ENCODE measurements around the gene WWOX.

Gene WWOX

GRCh38 chr16:78659668-78660217 is 560.3 kb downstream of the WWOX start:
- DNase-seq (ENCODE audit: low read depth): no peak

GRCh38 chr16:78660795-78661194 is 561.3 kb downstream of the WWOX start:
- no peak for DNase-seq (ENCODE audit: low read depth)

- DNase-seq (ENCODE audit: low read depth): no peak
Observed at GRCh38 chr16:78663690-78664089, 564.2 kb downstream of the WWOX start.

GRCh38 chr16:78664811-78665772 is 565.6 kb downstream of the WWOX start:
- DNase-seq (ENCODE audit: low read depth): no peak

GRCh38 chr16:78666318-78666717 is 566.9 kb downstream of the WWOX start:
- DNase-seq (ENCODE audit: low read depth): no peak

GRCh38 chr16:78667675-78668074 is 568.2 kb downstream of the WWOX start:
- no peak for DNase-seq (ENCODE audit: low read depth)

GRCh38 chr16:78668393-78668792 is 568.9 kb downstream of the WWOX start:
- no peak for DNase-seq (ENCODE audit: low read depth)

GRCh38 chr16:78669994-78670393 is 570.5 kb downstream of the WWOX start:
- no peak for DNase-seq (ENCODE audit: low read depth)

- no peak for DNase-seq (ENCODE audit: low read depth)
Observed at GRCh38 chr16:78672779-78673556, 573.5 kb downstream of the WWOX start.

GRCh38 chr16:78673884-78674283 is 574.4 kb downstream of the WWOX start:
- DNase-seq (ENCODE audit: low read depth): no peak

GRCh38 chr16:78675312-78675711 is 575.9 kb downstream of the WWOX start:
- no peak for DNase-seq (ENCODE audit: low read depth)

- DNase-seq (ENCODE audit: low read depth): no peak
Observed at GRCh38 chr16:78675951-78676792, 576.7 kb downstream of the WWOX start.

- DNase-seq (ENCODE audit: low read depth): no peak
Observed at GRCh38 chr16:78677181-78677731, 577.8 kb downstream of the WWOX start.

- no peak for DNase-seq (ENCODE audit: low read depth)
Observed at GRCh38 chr16:78679546-78679945, 580.1 kb downstream of the WWOX start.

GRCh38 chr16:78681743-78682142 is 582.3 kb downstream of the WWOX start:
- DNase-seq (ENCODE audit: low read depth): no peak

GRCh38 chr16:78684030-78684611 is 584.7 kb downstream of the WWOX start:
- no peak for DNase-seq (ENCODE audit: low read depth)

- DNase-seq (ENCODE audit: low read depth): no peak
Observed at GRCh38 chr16:78684655-78685375, 585.4 kb downstream of the WWOX start.

- no peak for DNase-seq (ENCODE audit: low read depth)
Observed at GRCh38 chr16:78686601-78687000, 587.1 kb downstream of the WWOX start.

GRCh38 chr16:78689028-78689427 is 589.6 kb downstream of the WWOX start:
- DNase-seq (ENCODE audit: low read depth): no peak

- DNase-seq (ENCODE audit: low read depth): no peak
Observed at GRCh38 chr16:78689536-78689935, 590.1 kb downstream of the WWOX start.

Data from activated T-helper 1 cell treated with Interleukin-2 at 50 U/mL for 16 hours (primary cell).